Measurements from ENCODE around the gene MRPL36. TPM values are rescaled to one million over a fixed set of nuclear protein-coding genes. Genes with fewer than 3 reads are reported as not detected.

Gene MRPL36
- total RNA-seq, 1 experiment from 2014 or later, result 145 TPM

DNA sequence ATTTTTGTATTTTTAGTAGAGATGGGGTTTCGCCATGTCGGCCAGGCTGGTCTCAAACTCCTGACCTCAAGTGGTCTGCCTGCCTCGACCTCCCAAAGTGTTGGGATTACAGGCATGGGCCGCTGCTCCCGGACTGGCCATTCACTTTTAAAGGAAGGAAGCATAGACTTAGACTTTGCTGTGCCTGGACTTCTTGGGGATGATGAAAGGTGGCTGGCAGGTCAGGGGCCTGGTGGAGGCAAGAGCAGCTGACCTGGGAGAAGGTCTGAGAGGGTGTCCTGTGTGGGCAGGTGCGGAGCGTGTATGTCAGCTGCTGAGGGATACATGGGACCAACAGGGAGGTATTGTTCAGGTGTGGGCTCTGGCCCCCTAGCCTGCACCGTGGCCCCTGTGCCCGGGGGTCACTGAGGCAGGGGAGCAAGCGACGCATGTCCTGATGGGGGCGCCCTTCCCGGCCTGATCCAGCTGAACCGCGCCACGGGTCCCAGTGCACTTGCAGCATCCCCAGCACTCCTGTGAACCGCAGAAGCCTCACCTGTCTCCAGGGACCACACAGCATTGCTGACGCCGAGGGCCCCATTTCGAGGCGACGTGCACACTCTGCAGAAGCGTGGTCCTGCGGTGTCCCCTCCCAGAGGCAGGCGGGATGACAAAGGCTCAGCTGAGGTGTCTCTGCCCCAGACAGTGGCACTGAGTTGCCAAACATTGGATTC, 24.6 kb upstream of the MRPL36 start:
- ChIA-PET CTCF (no interaction called here), POLR2A (ENCODE audit: unreplicated experiment) (no interaction called here)
- BruUV-seq (replicated peaks), result no TSS peak
- Histone ChIP-seq H3K9me2 (ENCODE audit: insufficient read depth) (no peaks in the 10 kb centered on the region), H3K9me3 (ENCODE audit: insufficient read depth, low read depth) (no peaks in the 10 kb centered on the region), H3K4me3 (no peak overlapping the region), H4K20me1 (ENCODE audit: insufficient read depth) (no peaks in the 10 kb centered on the region), H3K79me2 (ENCODE audit: low read depth) (no peaks in the 10 kb centered on the region), H3K4me1 (replicated peaks; ENCODE audit: insufficient read depth) (no peaks in the 10 kb centered on the region), H3K4me2 (no peak overlapping the region), H3K36me3 (ENCODE audit: low read depth) (peaks cover 10% of the 10 kb centered on the region; the same call in 1 of the 2 replicates), H3K27me3 (ENCODE audit: insufficient read depth, low read depth) (no peaks in the 10 kb centered on the region), H3F3A (ENCODE audit: insufficient read depth, low read depth) (0 out of 2 replicates have a peak, but pooled peaks cover 4% of the 10 kb centered on the region), H3K27ac (no peak overlapping the region), H2AFZ (no peak overlapping the region)
- TF ChIP-seq, protein P1, sequence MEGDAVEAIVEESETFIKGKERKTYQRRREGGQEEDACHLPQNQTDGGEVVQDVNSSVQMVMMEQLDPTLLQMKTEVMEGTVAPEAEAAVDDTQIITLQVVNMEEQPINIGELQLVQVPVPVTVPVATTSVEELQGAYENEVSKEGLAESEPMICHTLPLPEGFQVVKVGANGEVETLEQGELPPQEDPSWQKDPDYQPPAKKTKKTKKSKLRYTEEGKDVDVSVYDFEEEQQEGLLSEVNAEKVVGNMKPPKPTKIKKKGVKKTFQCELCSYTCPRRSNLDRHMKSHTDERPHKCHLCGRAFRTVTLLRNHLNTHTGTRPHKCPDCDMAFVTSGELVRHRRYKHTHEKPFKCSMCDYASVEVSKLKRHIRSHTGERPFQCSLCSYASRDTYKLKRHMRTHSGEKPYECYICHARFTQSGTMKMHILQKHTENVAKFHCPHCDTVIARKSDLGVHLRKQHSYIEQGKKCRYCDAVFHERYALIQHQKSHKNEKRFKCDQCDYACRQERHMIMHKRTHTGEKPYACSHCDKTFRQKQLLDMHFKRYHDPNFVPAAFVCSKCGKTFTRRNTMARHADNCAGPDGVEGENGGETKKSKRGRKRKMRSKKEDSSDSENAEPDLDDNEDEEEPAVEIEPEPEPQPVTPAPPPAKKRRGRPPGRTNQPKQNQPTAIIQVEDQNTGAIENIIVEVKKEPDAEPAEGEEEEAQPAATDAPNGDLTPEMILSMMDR (conservative IDR thresholded peaks at IDR 0.05), result no peak
- TF ChIP-seq EZH2 (IDR thresholded peaks at IDR 0.05; ENCODE audit: low read depth), result no peak
- intact Hi-C loops (cut with micrococcal nuclease; ENCODE audit: unreplicated experiment), result no loop called here
- DNase-seq, result no peak

DNA sequence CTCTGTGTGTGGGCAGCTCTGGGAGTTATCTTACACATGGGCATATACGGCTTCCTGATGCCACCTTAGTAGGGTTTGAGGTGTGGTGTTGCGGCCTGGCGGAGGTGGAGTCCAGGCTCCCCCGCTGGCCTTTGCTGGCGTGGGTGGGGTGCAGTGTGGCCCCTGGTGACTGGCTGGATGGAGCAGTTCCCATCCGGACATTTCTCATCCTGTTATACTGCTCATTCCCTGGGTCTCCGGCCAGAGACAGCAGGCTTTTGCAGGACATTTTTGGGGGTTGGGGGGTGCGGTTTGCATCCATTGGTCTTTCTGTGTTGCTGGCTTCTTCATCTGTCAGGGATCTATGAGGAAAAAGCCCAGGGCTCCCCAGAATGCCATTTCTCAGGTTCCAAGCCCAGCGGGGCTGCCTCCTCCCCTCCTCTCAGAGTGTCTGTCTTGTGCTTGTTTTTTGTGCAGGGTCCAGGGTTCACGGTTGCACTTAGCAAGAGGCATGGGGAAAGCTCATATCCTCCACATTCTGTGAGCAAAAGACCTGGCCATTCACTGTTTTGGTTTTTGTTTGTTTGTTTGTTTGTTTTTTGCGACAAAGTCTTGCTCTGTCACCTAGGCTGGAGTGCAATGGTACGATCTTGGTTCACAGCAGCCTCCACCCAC, 23.9 kb upstream of the MRPL36 start:
- intact Hi-C loops (cut with micrococcal nuclease; ENCODE audit: unreplicated experiment), result no loop called here
- Histone ChIP-seq H3K27ac (no peak overlapping the region), H3K9me3 (ENCODE audit: insufficient read depth, low read depth) (no peaks in the 10 kb centered on the region), H3K4me3 (no peak overlapping the region), H3K79me2 (ENCODE audit: low read depth) (no peaks in the 10 kb centered on the region), H4K20me1 (ENCODE audit: insufficient read depth) (no peaks in the 10 kb centered on the region), H3F3A (ENCODE audit: insufficient read depth, low read depth) (0 out of 2 replicates have a peak, but pooled peaks cover 4% of the 10 kb centered on the region), H3K4me1 (replicated peaks; ENCODE audit: insufficient read depth) (no peaks in the 10 kb centered on the region), H3K4me2 (no peak overlapping the region), H3K9me2 (ENCODE audit: insufficient read depth) (no peaks in the 10 kb centered on the region), H3K27me3 (ENCODE audit: insufficient read depth, low read depth) (no peaks in the 10 kb centered on the region), H2AFZ (no peak overlapping the region), H3K36me3 (ENCODE audit: low read depth) (peaks cover 14% of the 10 kb centered on the region; the same call in 1 of the 2 replicates)
- no peak for DNase-seq
- POLR2A ChIA-PET (ENCODE audit: unreplicated experiment), result no interaction called here
- CTCF ChIA-PET, result no interaction called here
- BruUV-seq (replicated peaks), result no TSS peak
- no peak for TF ChIP-seq EZH2 (IDR thresholded peaks at IDR 0.05; ENCODE audit: low read depth)
- TF ChIP-seq, protein P1 (conservative IDR thresholded peaks at IDR 0.05), result no peak

DNA sequence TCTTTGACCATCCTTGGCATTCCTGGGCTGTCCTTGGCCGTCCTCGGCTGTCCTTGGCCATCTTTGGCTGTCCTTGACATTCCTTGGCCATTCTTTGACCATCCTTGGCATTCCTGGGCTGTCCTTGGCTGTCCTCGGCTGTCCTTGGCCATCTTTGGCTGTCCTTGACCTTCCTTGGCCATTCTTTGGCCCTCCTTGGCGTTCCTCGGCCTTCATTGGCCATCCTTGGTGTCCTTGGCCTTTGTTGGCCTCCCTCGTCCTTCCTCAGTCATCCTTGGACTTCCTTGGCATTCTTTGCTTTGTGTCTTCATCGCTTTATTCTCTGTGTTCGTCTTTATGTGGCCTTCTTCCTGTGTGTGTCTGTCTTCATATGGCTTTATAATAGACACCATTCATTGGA, 22.2 kb upstream of the MRPL36 start:
- H3K4me2 ChIP-seq, result no peak overlapping the region
- DNase-seq, result no peak
- peaks cover 20% of the 10 kb centered on the region; the same call in 1 of the 2 replicates for H3K36me3 ChIP-seq (ENCODE audit: low read depth)
- CTCF ChIA-PET, result no interaction called here
- H3F3A ChIP-seq (ENCODE audit: insufficient read depth, low read depth), result 0 out of 2 replicates have a peak, but pooled peaks cover 4% of the 10 kb centered on the region
- no peaks in the 10 kb centered on the region for H3K9me3 ChIP-seq (ENCODE audit: insufficient read depth, low read depth)
- BruUV-seq (replicated peaks), result no TSS peak
- POLR2A ChIA-PET (ENCODE audit: unreplicated experiment), result no interaction called here
- no peak overlapping the region for H3K27ac ChIP-seq
- no peaks in the 10 kb centered on the region for H3K79me2 ChIP-seq (ENCODE audit: low read depth)
- TF ChIP-seq, protein P1 (conservative IDR thresholded peaks at IDR 0.05), result no peak
- TF ChIP-seq EZH2 (IDR thresholded peaks at IDR 0.05; ENCODE audit: low read depth), result no peak
- intact Hi-C loops (cut with micrococcal nuclease; ENCODE audit: unreplicated experiment), result no loop called here
- H3K4me3 ChIP-seq, result no peak overlapping the region
- no peaks in the 10 kb centered on the region for H4K20me1 ChIP-seq (ENCODE audit: insufficient read depth)
- H3K4me1 ChIP-seq (replicated peaks; ENCODE audit: insufficient read depth), result no peaks in the 10 kb centered on the region
- no peak overlapping the region for H2AFZ ChIP-seq
- H3K9me2 ChIP-seq (ENCODE audit: insufficient read depth), result no peaks in the 10 kb centered on the region
- no peaks in the 10 kb centered on the region for H3K27me3 ChIP-seq (ENCODE audit: insufficient read depth, low read depth)
